Spleen (tissue), 7 donors: Measurements from ENCODE around the gene ABCA4.

ENCODE experiments used
- POLR2A ChIP-seq, 3 donors: fragments of 450-650 bp; IDR thresholded peaks; one replicate each; pipeline ENCODE4 v1.5.1; 2017; ENCODE audit warnings: antibody characterized with exemption in 3 of 3, mild to moderate bottlenecking in 1 of 3
- TF ChIP-seq, protein P1 (sequence below), 11 experiments: fragments of 200-600 bp in 7 of 11; fragments of 450-650 bp in 4 of 11; sonication (generic) in 4 of 11; IDR thresholded peaks in 8 of 11; conservative IDR thresholded peaks in 3 of 11; 1 replicate in 7 of 11; 2 replicates in 4 of 11; pipeline versions ENCODE4 v1.4.0 to v1.8.0; 2016 to 2021; ENCODE audit warnings: antibody characterized with exemption in 11 of 11, inconsistent platforms in 4 of 11, mild to moderate bottlenecking in 1 of 11
- donor health status: DM: no; HTN: no; CAD: no; lungs with moderate emphysema.
- donor health status: DM: no; HTN: no; CAD: no.
- donor health status: DM: no; HTN: no; CAD: no.

DNA sequence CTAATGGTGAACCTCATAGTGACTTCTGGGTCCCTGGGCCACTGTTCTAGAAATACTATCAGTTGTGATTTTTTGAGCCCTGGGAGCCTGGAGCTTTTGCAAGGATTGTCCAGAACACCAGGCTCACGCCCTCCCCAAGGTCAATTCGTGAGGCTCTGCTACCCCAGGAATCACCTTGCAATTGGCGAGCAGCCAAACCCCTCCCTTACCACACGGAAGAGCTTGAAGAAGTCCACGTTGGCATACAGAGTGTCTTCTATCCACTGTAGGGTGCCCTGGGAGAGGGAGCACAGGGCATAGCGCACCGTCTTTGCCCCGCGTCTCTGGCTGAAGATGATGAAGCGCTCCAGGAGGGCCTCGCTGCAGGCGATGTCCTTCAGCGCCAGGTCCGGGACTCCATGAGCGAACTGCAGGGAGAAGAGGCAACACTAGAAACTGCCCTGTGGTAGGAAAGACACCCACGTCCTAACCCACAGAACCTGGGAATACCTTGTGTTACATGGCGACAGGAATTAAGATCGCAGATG is 22.3 kb downstream of the ABCA4 start:
- TF ChIP-seq, protein P1, sequence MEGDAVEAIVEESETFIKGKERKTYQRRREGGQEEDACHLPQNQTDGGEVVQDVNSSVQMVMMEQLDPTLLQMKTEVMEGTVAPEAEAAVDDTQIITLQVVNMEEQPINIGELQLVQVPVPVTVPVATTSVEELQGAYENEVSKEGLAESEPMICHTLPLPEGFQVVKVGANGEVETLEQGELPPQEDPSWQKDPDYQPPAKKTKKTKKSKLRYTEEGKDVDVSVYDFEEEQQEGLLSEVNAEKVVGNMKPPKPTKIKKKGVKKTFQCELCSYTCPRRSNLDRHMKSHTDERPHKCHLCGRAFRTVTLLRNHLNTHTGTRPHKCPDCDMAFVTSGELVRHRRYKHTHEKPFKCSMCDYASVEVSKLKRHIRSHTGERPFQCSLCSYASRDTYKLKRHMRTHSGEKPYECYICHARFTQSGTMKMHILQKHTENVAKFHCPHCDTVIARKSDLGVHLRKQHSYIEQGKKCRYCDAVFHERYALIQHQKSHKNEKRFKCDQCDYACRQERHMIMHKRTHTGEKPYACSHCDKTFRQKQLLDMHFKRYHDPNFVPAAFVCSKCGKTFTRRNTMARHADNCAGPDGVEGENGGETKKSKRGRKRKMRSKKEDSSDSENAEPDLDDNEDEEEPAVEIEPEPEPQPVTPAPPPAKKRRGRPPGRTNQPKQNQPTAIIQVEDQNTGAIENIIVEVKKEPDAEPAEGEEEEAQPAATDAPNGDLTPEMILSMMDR (IDR thresholded peaks at IDR 0.05 in 8 of 11, conservative IDR thresholded peaks at IDR 0.05 in 3 of 11): no peak
- no peak for TF ChIP-seq POLR2A (IDR thresholded peaks at IDR 0.05)
